HG03565 (cell line): ENCODE measurements around the gene TSPO.
A peak's percentile ranks its signal among the peaks of the same experiment; 100 is the strongest.
"Not testable (repeated sequence)": the region's sequence is repeated elsewhere in the genome, so short reads cannot be mapped to it uniquely, and the experiment has no call there.

Experiments
- ATAC-seq: cut with Tn5 transposase; IDR thresholded peaks from one replicate; pipeline ENCODE4 v1.9.1; 2021; ENCODE audit warnings: mild to moderate bottlenecking, moderate library complexity; ENCODE audit not compliant: unreplicated experiment

TSPO gene

DNA sequence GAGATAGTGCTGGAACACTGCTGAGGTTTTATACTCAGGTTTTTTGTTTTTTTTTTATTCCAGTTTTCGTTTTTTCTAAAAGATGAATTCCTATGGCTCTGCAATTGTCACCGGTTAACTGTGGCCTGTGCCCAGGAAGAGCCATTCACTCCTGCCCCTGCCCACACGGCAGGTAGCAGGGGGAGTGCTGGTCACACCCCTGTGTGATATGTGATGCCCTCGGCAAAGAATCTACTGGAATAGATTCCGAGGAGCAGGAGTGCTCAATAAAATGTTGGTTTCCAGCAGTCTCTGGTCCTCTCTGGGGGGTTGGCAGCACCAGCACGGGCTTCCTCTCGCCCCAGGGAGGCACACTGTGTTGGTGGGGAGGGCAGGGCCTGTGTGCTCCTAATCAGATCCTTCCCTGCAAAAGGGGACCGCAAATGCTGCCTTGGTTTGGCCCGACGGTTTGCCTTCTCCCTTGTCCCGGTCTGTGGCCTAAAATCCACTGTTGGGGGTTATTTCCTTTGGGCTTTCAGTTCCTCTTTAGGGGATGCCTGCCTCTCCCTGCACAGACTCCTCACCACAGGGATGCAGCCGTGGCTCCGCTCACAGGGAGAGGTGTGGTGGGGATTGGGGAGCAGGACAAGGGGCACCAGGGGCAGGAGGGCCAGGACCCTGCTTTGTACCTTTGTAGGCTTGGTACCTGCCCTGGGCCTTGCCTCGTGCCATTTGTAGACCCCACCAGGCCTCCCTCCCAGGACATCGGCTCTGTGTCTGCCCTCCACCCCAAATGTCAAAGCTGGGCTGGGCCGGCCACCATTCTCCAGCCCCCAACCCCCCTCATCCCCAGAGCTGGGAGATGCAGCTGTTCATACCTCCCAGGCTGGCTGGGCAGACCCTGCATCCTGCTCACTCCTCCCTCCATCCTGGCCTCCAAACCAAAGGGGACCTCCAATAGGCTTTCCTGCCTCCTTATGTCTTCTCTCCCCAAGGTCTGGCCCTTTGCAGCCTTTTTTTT, 21.6 kb upstream of the TSPO start:
- ATAC-seq, result no peak

DNA sequence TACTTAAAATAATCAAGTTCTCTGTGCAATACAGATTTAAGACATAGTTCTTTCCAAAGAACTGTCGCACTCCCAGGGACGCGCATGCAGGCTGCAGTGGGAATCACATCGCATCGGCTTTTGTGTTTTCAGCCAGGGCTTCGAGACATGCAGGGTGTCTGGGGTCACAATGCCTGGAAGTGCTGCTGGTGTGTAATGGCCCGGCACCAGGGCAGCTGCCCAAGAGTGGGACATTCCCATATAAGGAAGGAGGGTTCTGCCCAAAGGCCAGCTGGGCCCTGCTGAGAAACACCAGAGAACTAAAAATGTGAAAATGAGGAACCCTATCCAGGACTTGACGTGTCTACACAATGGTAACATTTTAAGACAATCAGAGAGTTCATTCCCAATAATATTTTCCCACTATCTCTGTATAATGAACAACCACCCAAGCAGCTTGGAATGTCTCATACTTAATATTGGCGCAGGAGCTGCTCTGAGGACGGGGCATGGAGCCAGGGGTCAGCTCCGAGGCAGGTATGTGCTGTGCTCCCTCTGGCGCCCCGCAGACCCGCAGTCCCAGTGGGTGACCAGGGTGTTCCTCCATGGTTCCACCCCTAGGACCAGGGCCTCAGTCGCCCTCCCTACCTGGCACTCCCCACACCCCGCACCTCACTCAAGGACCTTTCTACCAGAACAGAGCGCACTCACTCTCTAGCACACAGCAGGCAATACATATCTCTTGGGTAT, 19.4 kb upstream of the TSPO start:
- ATAC-seq, result no peak

DNA sequence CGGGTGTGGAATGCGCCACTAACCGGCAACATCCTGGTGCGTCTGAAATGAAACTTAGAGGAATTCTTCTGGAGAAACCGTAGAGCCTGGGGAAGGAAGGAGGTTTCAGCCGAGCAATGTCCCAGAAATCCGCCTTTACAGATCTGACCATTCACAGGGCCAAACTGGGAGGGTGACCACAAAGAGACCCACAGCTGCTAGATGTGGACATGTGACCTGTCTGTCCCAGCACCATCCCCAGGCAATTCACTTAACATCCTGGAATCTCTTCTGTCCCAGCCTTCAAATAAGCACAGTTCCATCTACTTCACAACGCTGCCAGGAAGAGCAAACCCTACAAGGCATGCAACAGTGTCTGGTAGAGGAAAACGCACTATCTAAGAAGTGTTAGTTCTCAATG, 18.0 kb upstream of the TSPO start:
- ATAC-seq, result no peak

DNA sequence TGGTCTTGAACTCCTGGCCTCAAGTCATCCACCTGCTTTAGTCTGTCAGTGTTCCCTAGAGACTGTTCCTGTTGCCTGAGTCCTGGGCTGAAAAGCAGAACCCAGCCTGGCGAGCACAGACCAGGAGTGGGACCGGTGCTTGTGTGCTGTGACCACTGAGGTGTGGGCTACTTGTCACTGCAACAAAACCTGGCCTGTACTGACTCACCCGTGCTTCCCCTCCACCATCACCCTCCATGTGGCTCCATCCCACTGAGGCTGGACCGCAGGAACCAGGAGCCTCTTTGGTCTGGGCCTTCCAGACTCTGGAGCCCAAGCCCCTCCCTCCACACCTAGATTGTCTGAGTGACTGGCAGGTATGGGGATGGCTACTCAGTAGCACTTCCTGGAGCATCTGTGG, 16.8 kb upstream of the TSPO start:
- ATAC-seq, result no peak

DNA sequence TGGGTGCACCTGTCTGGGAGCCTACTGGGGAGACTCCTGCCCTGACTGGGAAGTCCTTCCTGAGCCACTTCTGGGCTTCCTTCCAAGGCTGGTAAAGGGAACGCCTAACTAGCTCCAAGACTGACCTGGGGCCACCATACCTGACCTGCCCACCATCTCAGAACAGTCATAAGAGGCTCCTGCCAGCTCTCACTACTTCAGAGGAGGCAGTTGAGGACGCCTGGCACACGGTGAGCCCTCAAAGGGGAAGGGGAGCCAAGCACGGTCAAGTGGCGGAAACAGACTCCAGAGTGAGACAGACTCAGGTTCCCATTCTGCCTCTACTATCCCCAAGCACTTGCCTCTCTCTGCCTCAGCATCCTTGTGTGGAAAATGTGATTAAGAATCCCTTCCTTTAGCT, 15.8 kb upstream of the TSPO start:
- ATAC-seq, result no peak

DNA sequence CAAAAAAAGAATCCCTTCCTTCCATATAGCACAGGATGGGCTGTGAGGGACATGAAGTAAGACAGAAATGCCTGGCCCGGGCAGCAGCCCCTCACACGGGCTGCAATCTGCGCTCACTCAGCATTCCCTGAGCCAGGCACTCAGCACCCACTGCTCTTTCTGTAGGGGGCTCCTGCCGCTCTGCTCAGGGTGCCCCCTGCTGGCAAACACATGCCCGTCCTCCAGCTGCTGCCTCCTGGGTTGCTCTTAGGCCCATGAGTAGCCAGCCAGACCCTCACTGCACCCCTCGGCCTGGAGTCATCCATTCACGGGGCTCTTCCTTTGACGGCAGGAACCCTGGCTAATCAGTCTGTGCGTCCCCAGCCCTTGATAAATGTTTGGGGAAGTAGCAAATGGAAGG, 15.1 kb upstream of the TSPO start:
- ATAC-seq, result no peak

DNA sequence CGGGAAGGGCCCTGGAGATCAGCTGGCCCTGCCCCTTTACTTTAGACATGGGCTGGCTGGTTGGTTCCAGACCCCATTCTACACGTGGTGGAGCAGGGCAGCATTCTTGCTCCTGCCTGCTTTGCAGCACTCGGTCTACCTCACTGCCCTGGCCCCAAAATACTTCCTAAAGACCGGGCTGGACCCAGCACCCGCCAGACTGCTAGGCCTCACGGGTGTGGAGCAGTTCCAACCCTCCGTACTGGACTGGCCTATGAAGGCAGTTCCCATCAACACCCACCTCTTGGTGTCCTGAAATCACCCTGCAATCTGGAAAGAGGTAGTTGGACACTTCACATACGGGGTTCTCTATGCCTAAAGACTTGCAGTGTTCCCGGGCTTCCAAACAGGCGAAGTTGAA, 14.6 kb upstream of the TSPO start:
- ATAC-seq, result no peak

DNA sequence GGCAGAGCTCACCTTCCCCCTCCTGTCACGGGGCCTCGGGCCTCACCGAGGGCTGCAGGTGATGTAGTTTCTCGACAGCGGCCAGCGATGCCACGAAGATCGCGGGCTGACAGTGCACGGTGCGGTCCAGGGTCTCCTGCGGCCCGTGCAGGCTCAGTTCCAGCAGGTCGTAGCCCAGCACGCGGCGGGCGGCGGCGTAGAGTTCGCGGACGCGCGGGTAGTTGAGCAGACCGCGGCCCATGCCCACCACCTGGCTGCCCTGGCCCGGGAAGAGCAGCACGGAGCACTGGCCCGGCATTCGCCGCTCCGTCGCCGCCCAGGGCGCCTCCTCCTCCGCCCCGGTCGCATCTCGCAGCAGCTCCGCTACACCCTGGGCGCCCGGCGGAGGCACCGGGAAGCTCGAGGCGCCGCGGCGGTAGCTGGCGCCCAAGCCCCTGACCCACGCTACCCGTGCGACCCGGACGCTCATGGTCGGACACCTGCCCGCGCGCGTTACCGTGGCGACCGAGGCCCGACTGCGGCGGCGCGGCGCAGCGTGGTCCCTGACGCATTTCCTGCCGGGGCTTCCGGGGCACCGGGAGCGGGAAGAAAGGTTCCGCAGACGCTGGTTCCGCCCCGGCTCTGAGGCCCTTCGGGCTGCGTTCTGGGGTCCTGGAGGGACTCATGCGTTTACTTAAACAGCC, 8.3 kb upstream of the TSPO start, which contains the start of gene MCAT:
MCAT (minus strand) TSS at position 519 of the 683 bp plus-strand sequence; CDS start at position 469, 50 bp downstream.
- peak; percentile 77 for ATAC-seq

DNA sequence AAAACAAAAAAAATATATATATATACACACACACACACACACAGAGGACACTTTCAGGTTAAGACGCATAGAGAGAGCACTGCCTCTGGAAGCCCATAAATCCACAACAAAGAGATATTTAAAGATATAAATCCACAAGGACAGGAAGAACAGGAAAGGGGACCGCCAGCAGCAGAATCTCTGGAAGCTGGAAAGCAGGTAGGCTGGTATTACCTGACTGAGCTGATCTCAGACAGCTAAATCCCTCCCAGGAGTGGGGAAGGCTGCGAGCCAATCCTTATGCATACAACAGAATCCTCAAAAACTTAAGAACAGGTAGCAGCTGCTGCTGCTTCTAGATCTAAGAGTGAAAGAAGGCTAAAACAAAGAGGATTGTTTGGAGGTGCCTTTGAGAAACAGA, 6.4 kb upstream of the TSPO start:
- ATAC-seq, result no peak

DNA sequence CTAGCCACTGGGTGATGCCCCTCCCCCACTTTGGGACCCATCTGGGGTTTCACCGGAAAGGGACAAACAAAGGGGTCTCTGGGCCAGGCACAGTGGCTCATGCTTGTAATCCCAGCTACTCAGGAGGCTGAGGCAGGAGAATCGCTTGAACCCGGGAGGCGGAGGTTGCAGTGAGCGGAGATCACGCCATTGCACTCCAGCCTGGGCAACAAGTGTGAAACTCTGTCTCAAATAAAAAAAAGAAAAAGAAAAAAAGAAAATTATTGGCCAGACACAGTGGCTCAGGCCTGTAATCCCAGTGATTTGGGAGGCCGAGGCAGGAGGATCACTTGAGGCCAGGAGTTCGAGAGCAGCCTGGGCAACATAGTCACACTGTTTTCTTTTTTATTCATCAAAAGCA, 6.0 kb upstream of the TSPO start:
- not testable (repeated sequence) for ATAC-seq

DNA sequence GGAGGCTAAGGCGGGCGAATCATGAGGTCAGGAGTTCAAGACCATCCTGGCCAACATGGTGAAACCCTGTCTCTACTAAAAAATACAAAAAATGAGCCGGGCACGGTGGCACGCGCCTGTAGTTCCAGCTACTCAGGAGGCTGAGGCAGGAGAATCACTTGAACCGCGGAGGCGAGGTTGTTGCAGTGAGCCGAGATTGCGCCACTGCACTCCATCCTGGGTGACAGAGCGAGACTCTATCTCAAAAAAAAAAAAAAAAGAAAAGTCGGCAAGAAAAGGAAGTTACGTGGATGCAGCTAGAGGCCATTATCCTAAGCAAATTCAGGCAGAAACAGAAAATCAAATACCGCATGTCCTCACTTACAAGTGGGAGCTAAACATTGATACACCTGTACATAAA, 5.0 kb upstream of the TSPO start:
- not testable (repeated sequence) for ATAC-seq

DNA sequence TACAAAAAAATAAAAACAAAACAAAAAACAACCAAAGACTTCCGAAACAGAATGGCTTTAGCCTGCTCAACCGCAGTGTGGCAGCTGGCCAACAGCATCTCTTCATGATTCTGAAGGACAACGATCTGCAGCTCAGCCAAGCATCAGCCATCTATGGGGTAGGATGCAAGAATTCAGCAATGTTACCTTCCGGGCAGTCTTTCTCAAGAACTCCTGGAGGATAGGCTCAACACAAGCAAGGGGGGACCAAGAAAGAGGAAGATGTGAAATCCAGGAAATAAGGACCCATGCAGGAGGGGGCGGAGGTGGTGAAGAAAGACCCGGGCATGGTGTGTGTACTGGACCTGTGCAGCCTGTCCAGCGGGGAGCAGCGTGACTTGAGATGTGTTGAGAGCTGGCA, 3.5 kb upstream of the TSPO start:
- no peak for ATAC-seq

DNA sequence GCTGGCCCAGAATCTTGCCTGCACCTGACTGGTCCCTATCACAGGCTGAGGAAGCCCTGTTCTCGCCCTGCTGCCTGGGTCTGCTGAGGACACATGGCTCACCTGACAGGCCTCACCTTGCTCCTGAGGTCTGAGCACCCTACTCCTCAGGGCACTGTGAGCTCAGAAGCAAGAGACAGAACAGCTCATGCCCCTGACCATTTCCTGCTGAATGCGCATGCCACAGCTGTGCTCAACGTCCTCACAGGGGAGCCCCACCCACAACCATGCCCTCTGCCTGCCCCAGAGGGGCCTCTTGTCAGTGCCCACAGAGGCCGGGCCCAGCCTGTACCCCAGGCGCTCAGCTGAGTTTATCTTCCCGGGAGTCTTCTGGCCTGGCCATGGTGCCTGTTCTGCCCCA, 2.8 kb upstream of the TSPO start:
- no peak for ATAC-seq

DNA sequence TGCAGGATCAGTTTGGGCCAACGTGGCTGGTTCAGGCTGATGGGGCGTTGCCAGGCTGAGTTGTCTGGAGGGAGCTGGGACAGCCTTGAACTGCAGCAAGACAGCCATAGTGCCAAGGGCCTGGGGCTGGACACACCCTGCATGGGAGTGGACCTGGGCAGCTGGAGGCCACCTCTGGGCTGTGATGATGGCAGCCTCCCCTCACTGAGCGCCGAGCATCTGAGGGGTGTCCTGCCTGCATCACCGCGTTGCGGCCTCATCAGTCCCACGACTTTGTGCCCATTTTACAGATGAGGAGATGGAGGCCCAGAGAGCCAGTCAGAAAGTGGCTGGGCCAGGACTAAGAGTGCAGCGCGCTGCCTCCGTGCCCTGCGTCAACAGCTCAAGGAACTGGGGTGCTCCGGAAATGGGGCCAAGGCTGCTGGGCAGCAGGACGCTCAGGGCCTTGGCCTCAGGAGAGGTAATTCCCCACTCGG, 590 bp upstream of the TSPO start:
- ATAC-seq, result no peak

DNA sequence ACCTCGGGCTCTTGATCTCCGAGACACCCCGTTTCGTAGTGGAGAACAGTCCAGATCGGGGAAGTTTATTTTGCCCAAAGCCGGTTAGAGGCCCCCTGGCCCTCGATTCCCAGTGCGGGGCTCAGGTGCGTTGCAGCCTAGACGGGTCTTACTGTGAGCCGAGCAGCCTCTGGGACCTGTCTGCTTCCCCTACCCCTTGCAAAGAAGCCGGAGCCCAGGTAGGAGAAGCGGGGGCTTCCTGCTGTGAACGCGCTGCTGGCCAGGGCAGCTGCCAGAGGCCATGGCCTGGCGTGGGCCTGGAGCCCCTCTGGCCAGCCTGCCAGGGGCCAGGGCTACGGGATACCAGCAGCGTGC, 621 bp downstream of the TSPO start:
- no peak for ATAC-seq

DNA sequence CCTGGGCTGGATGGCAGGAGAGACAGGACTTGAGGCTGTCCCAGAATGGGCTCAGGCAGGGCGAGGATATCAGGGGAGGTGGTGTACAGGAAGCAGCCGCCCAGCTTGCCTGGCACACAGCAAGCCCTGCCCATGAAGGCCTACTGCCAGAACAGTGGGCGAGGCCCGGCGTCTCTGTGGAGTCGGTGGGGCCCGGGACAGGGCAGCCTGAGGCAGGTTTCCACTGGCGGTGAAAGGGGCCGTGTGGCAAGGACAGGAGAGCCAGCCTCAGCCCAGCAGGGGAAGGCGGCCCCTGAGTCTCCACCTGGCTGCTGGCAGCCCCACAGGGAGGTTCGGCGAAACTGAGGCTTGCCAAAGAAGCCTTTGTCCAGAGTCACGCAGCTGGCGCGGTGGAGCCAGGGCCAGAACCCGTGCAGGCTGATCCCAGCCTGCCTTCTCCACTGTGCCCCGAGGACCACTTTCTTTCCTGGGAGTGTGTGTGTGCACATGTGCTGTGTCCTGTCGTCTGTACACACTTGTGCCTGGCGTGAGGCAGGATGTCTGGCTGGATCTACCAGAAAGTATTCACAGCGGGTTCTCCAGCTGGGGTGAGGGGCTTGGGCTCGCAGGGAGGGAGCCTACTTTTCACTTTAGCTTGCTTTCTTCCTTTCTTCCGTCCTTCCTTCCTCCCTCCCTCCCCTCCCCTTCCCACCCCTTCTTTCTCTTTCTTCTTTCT, 1.2 kb downstream of the TSPO start:
- no peak for ATAC-seq

DNA sequence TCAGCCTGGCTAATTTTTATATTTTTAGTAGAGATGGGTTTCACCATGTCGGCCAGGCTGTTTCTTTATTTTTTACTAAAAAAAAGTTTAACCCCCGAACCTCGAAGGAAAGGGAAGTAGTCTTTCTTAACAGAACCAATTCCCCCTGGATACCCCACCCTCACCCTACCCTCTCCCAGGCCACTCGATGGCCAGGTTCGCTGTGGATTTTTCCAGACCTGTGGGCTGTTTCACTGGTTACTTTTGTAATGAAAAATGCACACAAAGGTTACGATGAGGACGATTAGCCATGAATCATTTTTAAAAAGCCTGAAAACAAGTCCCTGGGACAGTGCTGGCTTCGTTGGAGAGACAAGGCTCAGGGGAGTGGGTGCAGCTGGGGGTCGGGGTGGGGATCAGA, 2.5 kb downstream of the TSPO start:
- ATAC-seq, result no peak

DNA sequence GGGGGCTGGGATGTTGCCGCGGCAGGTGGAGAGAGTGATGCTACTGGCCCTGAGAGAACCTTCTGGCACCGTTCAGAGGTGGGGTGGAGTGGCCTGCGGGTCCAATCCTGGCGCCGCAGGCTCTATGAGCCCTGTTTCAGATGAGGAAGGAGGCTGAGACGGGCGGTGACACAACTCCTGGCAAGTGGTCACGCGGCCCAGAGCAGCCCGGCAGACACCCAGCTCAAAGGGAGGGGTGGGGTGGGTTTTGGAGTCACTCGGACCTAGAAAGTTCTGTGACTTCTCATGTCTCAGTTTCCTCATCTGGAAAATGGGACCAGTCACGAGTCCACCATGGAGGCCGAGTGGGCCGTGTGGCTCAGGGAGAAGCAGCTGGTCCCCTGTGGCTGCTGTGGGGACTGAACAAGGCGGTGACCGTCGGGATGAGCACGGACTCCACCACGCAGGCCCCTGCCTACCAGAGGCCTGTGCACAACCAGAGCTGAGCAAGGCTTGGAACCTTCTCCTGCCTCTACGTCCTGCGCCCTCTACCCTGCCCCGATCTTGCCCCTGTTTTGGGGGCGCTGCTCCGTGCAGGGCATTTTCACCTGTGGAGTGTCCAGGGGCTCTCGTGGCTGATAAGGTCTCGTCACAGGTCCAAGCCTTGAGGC, 3.7 kb downstream of the TSPO start:
- no peak for ATAC-seq

DNA sequence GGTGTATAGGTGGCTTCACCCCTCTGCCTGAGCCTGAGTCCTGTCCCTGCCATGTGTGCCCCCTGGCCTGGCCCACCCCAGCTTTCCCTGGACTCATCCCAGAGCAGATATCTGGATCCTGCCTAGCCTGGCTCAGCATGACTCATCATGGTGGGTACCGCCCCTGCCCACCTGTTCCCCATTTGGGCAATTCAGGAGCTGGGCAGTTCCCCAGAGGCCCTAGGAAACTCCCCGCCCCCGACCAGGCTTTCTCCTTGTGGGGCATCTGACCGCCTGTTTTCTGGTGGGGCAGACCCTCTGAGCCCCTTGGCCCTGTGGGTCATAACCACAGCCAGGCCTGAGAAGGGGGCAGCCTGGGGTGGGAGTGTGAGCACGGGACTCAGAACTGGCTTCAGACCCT, 4.4 kb downstream of the TSPO start:
- ATAC-seq, result no peak

DNA sequence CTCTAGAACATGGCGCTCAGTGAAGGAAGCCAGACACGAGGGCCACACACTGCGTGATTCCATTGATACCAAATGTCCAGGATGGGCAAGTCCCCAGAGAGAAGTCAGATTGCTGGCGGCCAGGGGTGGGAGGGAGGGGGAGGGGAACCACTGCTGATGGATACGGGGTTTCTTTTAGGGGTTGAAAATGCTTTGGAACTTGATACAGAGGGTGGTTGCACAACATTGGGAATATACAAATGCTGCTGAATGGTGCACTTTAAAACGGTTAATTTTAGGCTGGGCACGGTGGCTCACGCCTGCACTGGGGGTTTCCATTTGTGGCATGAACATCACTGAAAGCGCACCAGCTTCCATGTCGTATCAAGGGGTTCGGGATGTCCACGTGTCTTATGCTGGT, 5.1 kb downstream of the TSPO start:
- no peak for ATAC-seq
